T-helper 17 cell (primary cell): Measurements from ENCODE around the gene CCDC8. TPM values are rescaled to one million over a fixed set of nuclear protein-coding genes. Genes with fewer than 3 reads are reported as not detected.
"Not testable (repeated sequence)": the region's sequence is repeated elsewhere in the genome, so short reads cannot be mapped to it uniquely, and the experiment has no call there.

Experiments used
- ATAC-seq: fragments of 150-1000 bp; cut with Tn5 transposase; 2 replicates; pipeline ENCODE4 v1.10.0; 2021; ENCODE audit warnings: mild to moderate bottlenecking, moderate library complexity
- DNase-seq, 3 donors: peaks; one replicate each; pipeline versions ENCODE4 v3.0.0 to v3.0.0-alpha.2; 2020 to 2021
- H3K9me3 ChIP-seq: one replicate; pipeline ENCODE4 v1.7.0; 2013; ENCODE audit warnings: low read length, mild to moderate bottlenecking; ENCODE audit not compliant: control insufficient read depth, poor library complexity, severe bottlenecking
- H3K27ac Mint-ChIP-seq: one replicate; pipeline ENCODE4 v1.8.0; 2022; ENCODE audit warnings: mild to moderate bottlenecking, moderate library complexity, mixed read lengths
- H3K27me3 Mint-ChIP-seq: one replicate; pipeline ENCODE4 v1.8.0; 2022; ENCODE audit warnings: mixed read lengths
- H3K36me3 Mint-ChIP-seq: one replicate; pipeline ENCODE4 v1.8.0; 2022; ENCODE audit warnings: low read depth, mixed read lengths
- H3K4me1 Mint-ChIP-seq: one replicate; pipeline ENCODE4 v1.8.0; 2022; ENCODE audit warnings: mild to moderate bottlenecking, mixed read lengths
- H3K4me3 Mint-ChIP-seq: one replicate; pipeline ENCODE4 v1.8.0; 2022; ENCODE audit warnings: mild to moderate bottlenecking, moderate library complexity, mixed read lengths
- total RNA-seq, 4 donors: library from RNA in 2 of 4; stranded (reverse) in 2 of 4; gene quantifications; one replicate each; pipeline ENCODE4 v1.2.3 and lab custom pipeline; 2022 to 2026

Gene CCDC8
- total RNA-seq, 2 donors from 2014 or later = not detected

GRCh38 chr19:46376241-46377153, 36.9 kb downstream of the CCDC8 start:
- no peak for DNase-seq
- Mint-ChIP-seq H3K4me1 (peaks cover 21% of the 10 kb centered on the region), H3K27ac (no peak overlapping the region), H3K27me3 (no peaks in the 10 kb centered on the region), H3K4me3 (no peak overlapping the region), H3K36me3 (peaks cover 10% of the 10 kb centered on the region)
- H3K9me3 ChIP-seq = no peaks in the 10 kb centered on the region
- no peak for ATAC-seq

GRCh38 chr19:46375476-46376067, 37.8 kb downstream of the CCDC8 start:
- H3K27me3 Mint-ChIP-seq, H3K27ac Mint-ChIP-seq, H3K9me3 ChIP-seq, DNase-seq, H3K4me3 Mint-ChIP-seq, H3K36me3 Mint-ChIP-seq, ATAC-seq: not testable (repeated sequence)
- H3K4me1 Mint-ChIP-seq = peaks cover 26% of the 10 kb centered on the region

GRCh38 chr19:46374536-46375475, 38.6 kb downstream of the CCDC8 start:
- no peak for DNase-seq
- Mint-ChIP-seq H3K4me1 (peaks cover 24% of the 10 kb centered on the region), H3K4me3 (no peak overlapping the region), H3K36me3 (no peaks in the 10 kb centered on the region), H3K27ac (no peak overlapping the region), H3K27me3 (no peaks in the 10 kb centered on the region)
- ATAC-seq = no peak
- H3K9me3 ChIP-seq = no peaks in the 10 kb centered on the region

- no peaks in the 10 kb centered on the region for H3K9me3 ChIP-seq
- H3K27ac Mint-ChIP-seq = no peak overlapping the region
- DNase-seq (no peak), ATAC-seq (no peak)
- no peaks in the 10 kb centered on the region for H3K36me3 Mint-ChIP-seq
- no peaks in the 10 kb centered on the region for H3K27me3 Mint-ChIP-seq
- peaks cover 24% of the 10 kb centered on the region for H3K4me1 Mint-ChIP-seq
- H3K4me3 Mint-ChIP-seq = no peak overlapping the region
These were observed 39.6 kb downstream of the CCDC8 start for GRCh38 chr19:46373491-46374359.

- no peak overlapping the region for H3K4me3 Mint-ChIP-seq
- no peak for DNase-seq
- H3K9me3 ChIP-seq = no peaks in the 10 kb centered on the region
- no peak for ATAC-seq
- no peaks in the 10 kb centered on the region for H3K36me3 Mint-ChIP-seq
- no peak overlapping the region for H3K27ac Mint-ChIP-seq
- H3K27me3 Mint-ChIP-seq = no peaks in the 10 kb centered on the region
- peaks cover 25% of the 10 kb centered on the region for H3K4me1 Mint-ChIP-seq
These were observed 40.4 kb downstream of the CCDC8 start for GRCh38 chr19:46372901-46373490.

GRCh38 chr19:46371371-46371901, 41.9 kb downstream of the CCDC8 start:
- Mint-ChIP-seq H3K4me1 (peaks cover 24% of the 10 kb centered on the region), H3K4me3 (no peak overlapping the region), H3K27me3 (no peaks in the 10 kb centered on the region), H3K36me3 (no peaks in the 10 kb centered on the region), H3K27ac (peak overlapping the region; percentile 51)
- DNase-seq = no peak
- peak; percentile 62 for ATAC-seq
- H3K9me3 ChIP-seq = no peaks in the 10 kb centered on the region

- Mint-ChIP-seq H3K4me1 (peaks cover 22% of the 10 kb centered on the region), H3K27me3 (no peaks in the 10 kb centered on the region), H3K36me3 (no peaks in the 10 kb centered on the region), H3K4me3 (no peak overlapping the region), H3K27ac (no peak overlapping the region)
- no peaks in the 10 kb centered on the region for H3K9me3 ChIP-seq
- ATAC-seq (no peak), DNase-seq (no peak)
These were observed 43.5 kb downstream of the CCDC8 start for GRCh38 chr19:46369817-46370216.

- no peak overlapping the region for H3K27ac Mint-ChIP-seq
- no peaks in the 10 kb centered on the region for H3K27me3 Mint-ChIP-seq
- peaks cover 5% of the 10 kb centered on the region for H3K36me3 Mint-ChIP-seq
- ATAC-seq (no peak), DNase-seq (no peak)
- H3K9me3 ChIP-seq = no peaks in the 10 kb centered on the region
- no peak overlapping the region for H3K4me3 Mint-ChIP-seq
- peaks cover 25% of the 10 kb centered on the region for H3K4me1 Mint-ChIP-seq
These were observed 45.2 kb downstream of the CCDC8 start for GRCh38 chr19:46368116-46368515.

- Mint-ChIP-seq H3K27me3 (no peaks in the 10 kb centered on the region), H3K36me3 (peaks cover 5% of the 10 kb centered on the region), H3K27ac (no peak overlapping the region), H3K4me1 (peaks cover 25% of the 10 kb centered on the region), H3K4me3 (no peak overlapping the region)
- no peaks in the 10 kb centered on the region for H3K9me3 ChIP-seq
- ATAC-seq (no peak), DNase-seq (no peak)
These were observed 45.9 kb downstream of the CCDC8 start for GRCh38 chr19:46367426-46367825.

GRCh38 chr19:46366620-46367292, 46.6 kb downstream of the CCDC8 start:
- no peak for ATAC-seq
- DNase-seq = no peak
- Mint-ChIP-seq H3K4me1 (peaks cover 23% of the 10 kb centered on the region), H3K27me3 (no peaks in the 10 kb centered on the region), H3K4me3 (no peak overlapping the region), H3K36me3 (peaks cover 7% of the 10 kb centered on the region), H3K27ac (peak overlapping the region; percentile 39)
- no peaks in the 10 kb centered on the region for H3K9me3 ChIP-seq

GRCh38 chr19:46365561-46365960, 47.8 kb downstream of the CCDC8 start:
- Mint-ChIP-seq H3K27ac (peak overlapping the region; percentile 39), H3K27me3 (no peaks in the 10 kb centered on the region), H3K4me3 (no peak overlapping the region), H3K4me1 (peaks cover 17% of the 10 kb centered on the region), H3K36me3 (peaks cover 7% of the 10 kb centered on the region)
- ATAC-seq (no peak), DNase-seq (no peak)
- no peaks in the 10 kb centered on the region for H3K9me3 ChIP-seq
